Spleen (tissue), 11 donors: Measurements from ENCODE around the gene GOLGA8B. TPM values are rescaled to one million over a fixed set of nuclear protein-coding genes. Genes with fewer than 3 reads are reported as not detected.
"Not testable (repeated sequence)": the region's sequence is repeated elsewhere in the genome, so short reads cannot be mapped to it uniquely, and the experiment has no call there.

Source experiments
- DNase-seq: peaks from one replicate; pipeline ENCODE4 v3.0.0-alpha.2; 2020
- H3K27ac ChIP-seq, 8 donors: fragments of 200-600 bp; sonication (generic) in 7 of 8; 1 replicate in 4 of 8; 2 replicates in 4 of 8; pipeline versions ENCODE4 v1.5.0 to v1.8.0; 2016 to 2021; ENCODE audit warnings: inconsistent platforms in 4 of 8, mild to moderate bottlenecking in 4 of 8, moderate library complexity in 1 of 8
- H3K27me3 ChIP-seq, 7 donors: fragments of 200-600 bp; sonication (generic) in 6 of 7; replicated peaks in 1 of 7; 1 replicate in 4 of 7; 2 replicates in 3 of 7; pipeline versions ENCODE4 v1.5.0 to v1.8.0; 2016 to 2021; ENCODE audit warnings: inconsistent platforms in 3 of 7, mild to moderate bottlenecking in 1 of 7
- H3K36me3 ChIP-seq, 6 donors: fragments of 200-600 bp; sonication (generic) in 5 of 6; 1 replicate in 4 of 6; 2 replicates in 2 of 6; pipeline versions ENCODE4 v1.5.0 to v1.8.0; 2016 to 2021; ENCODE audit warnings: inconsistent platforms in 2 of 6
- H3K4me1 ChIP-seq, 6 donors: fragments of 200-600 bp; sonication (generic) in 5 of 6; 1 replicate in 3 of 6; 2 replicates in 3 of 6; pipeline versions ENCODE4 v1.5.0 to v1.8.0; 2016 to 2021; ENCODE audit warnings: inconsistent platforms in 3 of 6
- H3K4me3 ChIP-seq, 8 donors: fragments of 200-600 bp; sonication (generic) in 7 of 8; 1 replicate in 4 of 8; 2 replicates in 4 of 8; pipeline versions ENCODE4 v1.5.0 to v1.8.0; 2016 to 2021; ENCODE audit warnings: inconsistent platforms in 4 of 8, mild to moderate bottlenecking in 4 of 8, moderate library complexity in 2 of 8
- H3K9me3 ChIP-seq, 8 donors: fragments of 200-600 bp; sonication (generic) in 7 of 8; 1 replicate in 4 of 8; 2 replicates in 4 of 8; pipeline versions ENCODE4 v1.5.0 to v1.8.0; 2016 to 2021; ENCODE audit warnings: inconsistent platforms in 4 of 8
- whole genome bisulfite sequencing, 5 donors: extraction: QIAGEN DNeasy Blood & Tissue Kit in 3 of 5; methylation state at CpG; one replicate each; pipeline versions ENCODE4 v1.1.5 to v1.1.7; 2013 to 2018; 5-methylcytosine and 5-hydroxymethylcytosine counted together
- intact Hi-C: fragments of 100-400 bp; cut with DNase I; formaldehyde crosslinking; loops from one replicate; pipeline ENCODE4 v1.15.0; 2023; ENCODE audit warnings: low total_unique reads
- polyA plus RNA-seq, 3 donors: library from polyadenylated mRNA; stranded (reverse); fragments of 200-250 nt; gene quantifications; one replicate each; pipeline ENCODE4 v1.2.1, GENCODE V29; 2013
- total RNA-seq, 7 donors: library from RNA; depleted of rRNA in 3 of 7; stranded (reverse); fragments of >200 nt in 3 of 7; fragmentation: NEBNext Ultra II Directional in 4 of 7; extraction: Animal tissue kit (Norgen Biotek cat#: 25700) in 4 of 7; gene quantifications; one replicate each; pipeline versions ENCODE4 v1.1.0 to v1.2.1, GENCODE V29; 2016 to 2021
- donor health status: healthy with polysubstance abuse.
- donor health status: DM: no; HTN: no; CAD: no; lungs with moderate emphysema.
- donor health status: DM: no; HTN: no; CAD: no.
- donor health status: Bipolar disorder and iron deficiency.
- donor health status: healthy.
- donor health status: DM: no; HTN: no; CAD: no.
- donor health status: DM: yes; HTN: yes; CAD: no.

Gene GOLGA8B
- total and polyA plus RNA-seq, 10 donors: 23.2 to 155 (median 110) TPM

DNA sequence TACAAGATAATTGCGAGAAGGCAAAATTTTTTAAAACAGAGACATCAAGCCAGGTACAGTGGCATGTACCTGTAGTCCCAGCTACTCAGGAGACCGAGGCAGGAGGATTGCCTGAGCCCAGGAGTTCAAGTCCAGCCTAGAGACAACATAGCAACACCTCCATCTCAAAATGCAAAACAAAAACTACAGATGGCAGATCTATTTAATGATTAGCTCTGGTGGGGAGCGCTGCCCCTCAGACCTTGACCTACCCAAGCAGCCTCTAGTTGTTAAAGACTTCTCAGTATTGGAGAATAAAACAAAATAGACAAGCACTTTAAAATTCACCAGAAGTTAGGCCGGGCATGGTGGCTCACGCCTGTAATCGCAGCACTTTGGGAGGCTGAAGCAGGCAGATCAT, 10.5 kb downstream of the GOLGA8B start:
- H3K27ac ChIP-seq, H3K4me1 ChIP-seq, H3K27me3 ChIP-seq, H3K4me3 ChIP-seq, intact Hi-C loops, H3K9me3 ChIP-seq, H3K36me3 ChIP-seq, DNase-seq: not testable (repeated sequence)
- 89 to 100% (median 96%) methylated on average over 4 to 6 of the region's 6 CpGs for WGBS, 5 donors

DNA sequence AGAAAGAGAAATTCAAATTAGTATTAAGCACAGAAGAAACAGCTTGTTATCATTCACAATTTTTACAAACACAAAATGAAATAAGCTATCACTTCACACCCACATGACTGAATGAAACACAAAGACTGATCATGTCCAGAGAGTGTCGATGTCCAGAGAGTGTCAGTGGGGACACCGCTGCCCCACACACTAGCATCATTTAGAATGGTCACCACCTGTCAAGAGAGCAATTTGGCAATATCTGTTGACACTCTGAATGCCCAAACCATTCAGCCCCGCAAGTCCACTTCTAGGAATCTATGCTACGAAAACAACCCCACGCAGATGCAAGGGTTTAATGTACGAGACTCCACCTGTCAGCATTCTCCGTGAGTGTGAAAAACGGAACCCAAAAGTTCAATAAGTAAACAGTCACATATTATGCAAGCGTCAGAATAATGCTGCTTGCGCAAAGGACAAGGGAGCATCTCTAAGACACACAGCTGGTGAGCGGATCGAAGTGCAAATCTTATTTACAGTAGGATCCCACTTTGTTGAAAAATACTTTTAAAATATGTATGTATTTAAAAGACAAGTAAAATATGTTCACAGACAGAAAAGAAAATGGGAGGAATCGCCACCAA, 11.3 kb downstream of the GOLGA8B start:
- 77 to 89% (median 86%) methylated on average over 13 of the region's 13 CpGs for WGBS, 5 donors
- H3K27ac ChIP-seq, H3K4me1 ChIP-seq, DNase-seq, H3K27me3 ChIP-seq, H3K9me3 ChIP-seq, H3K36me3 ChIP-seq, intact Hi-C loops, H3K4me3 ChIP-seq: not testable (repeated sequence)

DNA sequence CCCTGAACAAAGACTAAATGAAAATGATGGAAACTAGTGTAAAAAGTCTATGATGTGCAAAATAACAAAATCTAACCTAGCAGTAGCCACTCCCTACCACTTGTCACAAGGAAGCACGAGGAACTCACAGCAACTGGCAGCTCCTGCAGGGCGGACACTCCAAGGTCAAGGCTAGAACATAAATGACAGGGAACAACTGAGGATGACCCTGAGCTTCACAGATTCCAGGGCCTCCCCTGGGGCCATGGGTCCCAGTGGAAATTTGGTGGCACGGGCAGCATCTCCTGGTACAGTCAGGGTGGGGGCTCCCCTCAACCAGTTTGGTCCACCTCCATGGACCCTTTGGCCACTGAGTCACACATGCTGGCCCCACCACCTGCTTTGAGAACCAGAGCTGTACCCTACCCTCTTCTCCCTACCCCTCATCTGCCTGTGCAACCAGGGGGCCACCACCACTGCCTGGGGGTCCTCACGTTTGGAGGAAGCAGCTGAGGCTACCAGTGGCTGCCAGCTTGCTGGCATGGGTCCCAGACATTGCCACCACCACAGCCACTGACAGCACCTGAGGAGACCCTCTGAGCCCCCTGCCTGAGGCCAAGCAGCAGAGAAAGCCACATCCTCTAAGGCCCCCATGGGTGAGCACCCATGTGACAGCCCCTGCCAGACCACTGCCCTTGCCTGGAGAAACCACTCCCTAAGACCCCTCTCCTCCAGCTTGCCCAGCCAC, 13.6 kb downstream of the GOLGA8B start:
- WGBS, 5 donors: 49 to 82% (median 62%) methylated on average over 2 to 4 of the region's 4 CpGs
- H3K9me3 ChIP-seq, H3K4me1 ChIP-seq, intact Hi-C loops, H3K4me3 ChIP-seq, H3K27me3 ChIP-seq, H3K27ac ChIP-seq, H3K36me3 ChIP-seq, DNase-seq: not testable (repeated sequence)

DNA sequence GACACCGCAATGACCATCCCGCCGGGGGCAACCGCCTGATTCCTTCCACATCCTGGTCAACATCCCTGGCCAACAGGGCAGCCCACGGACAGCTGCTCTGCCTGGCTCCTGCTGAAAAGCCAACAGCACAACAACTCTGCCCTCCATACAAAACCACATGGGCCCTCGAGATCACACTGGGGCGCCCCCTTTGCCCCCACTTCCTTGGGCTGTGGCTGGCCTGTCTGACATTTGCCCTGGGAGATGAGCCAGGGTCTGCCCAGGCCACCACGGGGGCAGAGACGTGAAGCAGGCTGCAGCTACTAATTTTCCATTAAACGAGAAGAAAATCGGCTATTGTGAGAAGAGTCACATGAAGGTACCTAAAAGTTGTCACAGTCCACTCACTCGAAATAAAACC, 16.3 kb downstream of the GOLGA8B start:
- intact Hi-C loops, H3K36me3 ChIP-seq, H3K27ac ChIP-seq, H3K9me3 ChIP-seq, DNase-seq, H3K27me3 ChIP-seq, H3K4me3 ChIP-seq, H3K4me1 ChIP-seq: not testable (repeated sequence)
- WGBS, 5 donors: 80 to 88% (median 85%) methylated on average over 5 to 7 of the region's 12 CpGs

DNA sequence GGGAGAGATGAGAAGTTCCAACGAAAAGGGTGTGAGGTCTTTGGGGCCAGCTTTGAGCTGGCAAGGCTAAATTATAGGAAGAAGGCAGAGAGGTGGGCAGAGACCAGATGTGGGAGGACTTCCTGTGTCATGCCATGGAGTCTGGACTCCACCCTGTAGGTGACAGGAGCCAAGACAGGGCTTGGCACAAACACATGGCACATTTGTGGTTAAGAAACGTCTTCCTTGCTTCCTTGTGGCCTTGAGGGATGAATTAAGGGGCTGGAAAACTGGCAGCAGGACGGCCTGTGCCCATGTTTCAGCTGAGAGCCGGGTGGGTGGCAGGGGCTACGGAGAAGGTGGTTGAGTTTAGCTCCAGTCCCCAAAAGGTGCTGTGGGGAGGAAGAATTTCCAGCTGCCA, 18.7 kb downstream of the GOLGA8B start:
- intact Hi-C loops, H3K27ac ChIP-seq, H3K9me3 ChIP-seq, H3K4me1 ChIP-seq, H3K36me3 ChIP-seq, DNase-seq, H3K4me3 ChIP-seq, H3K27me3 ChIP-seq: not testable (repeated sequence)
- 66 to 69% (median 69%) methylated on average over 5 of the region's 5 CpGs; no CpG with 5 or more reads in 1 of the 5 donors for WGBS, 5 donors

DNA sequence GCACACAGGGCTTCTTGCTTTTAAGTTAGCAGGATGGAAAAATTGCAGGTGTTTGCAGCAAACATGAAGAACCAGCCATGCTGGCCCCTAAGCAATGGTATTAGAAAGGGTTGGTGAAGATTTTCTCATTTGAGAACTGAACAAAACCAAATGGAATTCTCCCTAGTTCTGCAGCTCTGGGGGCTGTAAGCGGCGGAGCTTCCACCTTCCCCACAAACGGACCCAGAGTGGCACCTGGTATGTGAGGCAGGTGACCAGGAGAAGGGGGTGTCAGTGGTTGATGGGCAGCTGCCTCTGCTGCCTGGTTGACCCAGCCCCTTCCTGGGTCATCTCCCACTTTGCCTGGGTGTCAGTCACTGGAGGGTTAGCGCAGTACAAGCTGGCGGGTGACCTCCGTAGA, 22.6 kb downstream of the GOLGA8B start:
- DNase-seq, H3K9me3 ChIP-seq, H3K27ac ChIP-seq, H3K36me3 ChIP-seq, H3K4me1 ChIP-seq, H3K4me3 ChIP-seq, intact Hi-C loops, H3K27me3 ChIP-seq: not testable (repeated sequence)
- 76 to 100% (median 82%) methylated on average over 2 to 4 of the region's 6 CpGs; no CpG with 5 or more reads in 2 of the 5 donors for WGBS, 5 donors

DNA sequence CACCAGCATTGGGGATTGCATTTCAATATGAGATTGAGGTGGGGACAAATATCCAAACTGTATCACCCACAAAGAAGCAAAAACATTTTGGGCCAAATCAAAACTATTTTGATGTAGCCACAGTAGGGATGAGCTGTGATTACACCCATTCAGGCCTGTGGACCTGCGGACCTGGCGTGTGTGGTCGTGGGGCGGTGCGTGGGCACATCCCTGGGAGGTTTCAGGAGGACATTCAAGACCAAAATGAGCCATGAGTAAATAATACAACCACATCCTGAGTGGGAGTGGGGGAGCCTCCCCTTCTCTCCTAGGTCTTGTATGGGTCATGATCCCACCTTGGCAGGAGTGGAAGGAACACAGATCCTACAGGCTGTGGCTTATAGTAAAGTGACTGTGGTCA, 23.7 kb downstream of the GOLGA8B start:
- H3K4me1 ChIP-seq, H3K9me3 ChIP-seq, H3K27ac ChIP-seq, DNase-seq, H3K36me3 ChIP-seq, intact Hi-C loops, H3K4me3 ChIP-seq, H3K27me3 ChIP-seq: not testable (repeated sequence)
- WGBS, 5 donors: 93 to 100% (median 98%) methylated on average over 5 of the region's 5 CpGs; no CpG with 5 or more reads in 1 of the 5 donors

DNA sequence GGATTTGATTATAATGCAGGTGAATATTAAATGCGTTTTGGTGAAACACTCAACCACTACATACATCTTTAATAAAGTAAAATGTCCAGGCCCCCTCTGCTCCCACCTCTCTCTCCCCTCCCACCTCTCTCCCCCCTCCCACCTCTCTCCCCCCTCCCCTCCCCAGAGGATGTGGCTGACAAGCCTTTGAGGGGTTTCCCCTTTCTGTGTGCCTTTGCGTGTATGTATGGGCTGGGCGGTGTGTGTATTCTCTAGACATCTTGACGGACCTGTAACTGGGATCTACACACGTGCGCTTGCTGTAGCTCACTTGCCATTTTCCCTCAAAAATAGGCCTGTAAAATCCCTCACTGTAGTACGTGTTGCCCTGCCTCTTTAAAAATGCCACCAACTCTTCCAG, 28.3 kb downstream of the GOLGA8B start:
- 0% methylated on average over 1 of the region's 7 CpGs; no CpG with 5 or more reads in 3 of the 5 donors for WGBS, 5 donors
- H3K9me3 ChIP-seq, intact Hi-C loops: not testable (repeated sequence)

DNA sequence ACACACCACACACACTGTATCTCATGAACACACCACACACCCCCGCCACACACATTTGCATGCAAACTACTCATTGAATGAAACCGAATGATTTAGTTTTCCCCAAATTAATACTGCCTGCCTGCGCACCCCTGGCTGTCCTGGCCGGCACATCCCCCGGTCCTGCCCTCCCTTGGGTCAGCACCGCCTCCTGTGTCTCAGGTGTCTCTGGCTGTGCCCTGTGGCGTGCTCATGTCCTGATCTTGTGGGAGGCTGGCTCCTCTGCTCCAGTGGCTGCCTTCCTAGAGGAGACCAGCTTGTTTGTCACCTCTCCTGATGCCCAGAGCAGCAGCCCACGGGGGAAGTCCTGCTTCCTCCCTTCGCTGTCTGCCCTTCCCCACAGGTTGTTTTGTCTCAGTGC, 28.7 kb downstream of the GOLGA8B start:
- H3K4me1 ChIP-seq, intact Hi-C loops, H3K27ac ChIP-seq, H3K9me3 ChIP-seq, H3K36me3 ChIP-seq, H3K4me3 ChIP-seq, H3K27me3 ChIP-seq, DNase-seq: not testable (repeated sequence)
- WGBS, 5 donors: 81 to 92% methylated on average over 2 to 5 of the region's 9 CpGs; no CpG with 5 or more reads in 3 of the 5 donors

More for the DNA sequence above, 28.3 kb downstream of the GOLGA8B start:
- not testable (repeated sequence) for H3K4me1 ChIP-seq, H3K27ac ChIP-seq, DNase-seq, H3K36me3 ChIP-seq, H3K4me3 ChIP-seq, H3K27me3 ChIP-seq

DNA sequence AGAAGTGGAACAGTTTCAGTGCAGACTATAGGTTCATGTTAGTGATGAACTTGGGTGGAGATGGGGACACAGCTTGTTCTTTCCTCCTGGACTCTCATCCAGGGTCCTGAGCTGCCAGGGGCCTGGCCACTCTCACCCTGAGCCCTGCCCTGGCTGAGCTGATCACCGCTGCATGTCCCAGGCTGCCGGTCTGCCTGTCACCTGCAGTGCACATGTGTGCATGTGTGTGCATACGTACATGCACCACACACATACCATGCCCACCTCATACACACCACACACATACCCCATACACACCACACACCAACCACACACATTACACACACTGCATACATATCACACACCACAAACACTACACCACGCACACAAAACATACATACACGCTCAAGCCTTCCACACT, 29.3 kb downstream of the GOLGA8B start:
- DNase-seq, H3K27me3 ChIP-seq, H3K4me1 ChIP-seq, H3K9me3 ChIP-seq, intact Hi-C loops, H3K36me3 ChIP-seq, H3K4me3 ChIP-seq, H3K27ac ChIP-seq: not testable (repeated sequence)
- WGBS, 5 donors: 77 to 100% (median 96%) methylated on average over 1 to 3 of the region's 5 CpGs

DNA sequence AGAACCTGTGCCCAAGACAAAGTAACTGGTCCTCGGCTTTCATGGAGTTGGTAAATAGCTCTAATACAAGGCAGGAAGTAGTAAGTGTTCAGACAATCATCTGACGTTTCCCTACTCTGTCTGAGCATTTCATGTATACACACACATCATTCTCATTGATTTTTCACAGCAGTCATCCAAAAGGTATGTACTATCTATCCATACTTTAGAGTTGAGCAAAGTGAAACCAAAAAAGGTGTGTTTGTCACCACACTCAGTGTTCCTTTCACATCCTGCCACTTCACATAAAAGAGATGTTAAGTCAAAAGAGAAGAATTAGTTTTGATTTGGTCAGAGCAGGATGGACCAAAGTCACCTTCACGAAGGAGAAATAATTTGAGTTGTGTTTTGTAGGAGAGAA, 33.3 kb downstream of the GOLGA8B start:
- H3K27ac ChIP-seq, DNase-seq, H3K27me3 ChIP-seq, H3K36me3 ChIP-seq, H3K4me3 ChIP-seq, H3K9me3 ChIP-seq, H3K4me1 ChIP-seq, intact Hi-C loops: not testable (repeated sequence)
- no CpG with 5 or more reads among the region's 3 CpGs for WGBS, 5 donors
